ENCODE results near the gene CCDC8.
"Not testable (repeated sequence)": the region's sequence is repeated elsewhere in the genome, so short reads cannot be mapped to it uniquely, and the experiment has no call there.

The CCDC8 gene

DNA sequence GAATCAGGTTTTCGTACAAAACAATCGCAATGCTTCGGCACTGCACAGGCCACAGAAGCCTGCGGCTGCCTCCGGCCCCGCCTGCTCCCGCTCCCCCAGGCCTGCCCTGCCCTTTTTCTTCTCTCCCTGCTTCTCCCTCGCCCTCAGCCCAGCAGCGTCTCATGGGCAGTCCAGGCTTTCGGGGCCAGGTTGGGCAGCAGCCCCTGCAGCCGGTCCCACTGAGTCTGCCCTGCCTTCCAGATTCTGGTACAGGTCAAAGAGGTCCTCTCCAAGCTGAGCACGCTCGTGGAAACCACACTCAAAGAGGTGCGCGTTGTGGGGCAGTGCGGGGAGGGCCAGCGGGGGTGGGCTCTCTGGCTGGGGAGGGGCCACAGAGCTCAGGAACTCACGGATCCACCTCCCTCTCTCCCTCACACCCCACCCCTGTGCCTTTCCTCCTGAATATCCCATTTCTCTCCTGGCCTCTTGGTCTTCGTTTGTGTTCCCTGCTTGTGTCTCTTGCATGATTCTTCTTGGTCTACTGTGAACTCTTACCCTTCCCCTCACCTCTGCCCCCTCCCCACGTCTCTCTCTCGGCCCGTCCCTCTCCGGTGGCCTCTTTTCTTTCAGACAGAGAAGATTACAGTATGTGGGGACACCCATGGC is 30.1 kb downstream of the CCDC8 start:
- DNase-seq (ENCODE audit: low read depth) = no peak

GRCh38 chr19:46381756-46382345 is 31.5 kb downstream of the CCDC8 start:
- no peak for DNase-seq (ENCODE audit: low read depth)

DNA sequence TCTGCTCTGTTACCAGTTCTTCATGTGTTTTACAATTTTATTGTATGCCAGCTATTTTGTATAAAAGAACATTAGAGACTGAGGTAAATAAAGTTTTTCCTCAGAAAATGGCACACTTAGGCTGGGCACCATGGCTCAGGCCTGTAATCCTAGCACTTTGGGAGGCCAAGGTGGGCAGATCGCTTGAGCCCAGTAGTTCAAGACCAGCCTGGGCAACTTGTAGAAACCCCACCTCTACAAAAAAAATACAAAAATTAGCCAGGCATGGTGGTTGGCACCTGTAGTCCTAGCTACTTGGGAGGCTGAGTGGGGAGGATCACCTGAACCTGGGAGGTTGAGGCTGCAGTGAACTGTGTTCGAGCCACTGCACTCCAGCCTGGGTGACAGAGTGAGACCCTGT is 32.0 kb downstream of the CCDC8 start:
- no peak for DNase-seq (ENCODE audit: low read depth)

GRCh38 chr19:46380690-46381089 is 32.7 kb downstream of the CCDC8 start:
- no peak for DNase-seq (ENCODE audit: low read depth)

GRCh38 chr19:46378268-46378667 is 35.1 kb downstream of the CCDC8 start:
- no peak for DNase-seq (ENCODE audit: low read depth)

DNA sequence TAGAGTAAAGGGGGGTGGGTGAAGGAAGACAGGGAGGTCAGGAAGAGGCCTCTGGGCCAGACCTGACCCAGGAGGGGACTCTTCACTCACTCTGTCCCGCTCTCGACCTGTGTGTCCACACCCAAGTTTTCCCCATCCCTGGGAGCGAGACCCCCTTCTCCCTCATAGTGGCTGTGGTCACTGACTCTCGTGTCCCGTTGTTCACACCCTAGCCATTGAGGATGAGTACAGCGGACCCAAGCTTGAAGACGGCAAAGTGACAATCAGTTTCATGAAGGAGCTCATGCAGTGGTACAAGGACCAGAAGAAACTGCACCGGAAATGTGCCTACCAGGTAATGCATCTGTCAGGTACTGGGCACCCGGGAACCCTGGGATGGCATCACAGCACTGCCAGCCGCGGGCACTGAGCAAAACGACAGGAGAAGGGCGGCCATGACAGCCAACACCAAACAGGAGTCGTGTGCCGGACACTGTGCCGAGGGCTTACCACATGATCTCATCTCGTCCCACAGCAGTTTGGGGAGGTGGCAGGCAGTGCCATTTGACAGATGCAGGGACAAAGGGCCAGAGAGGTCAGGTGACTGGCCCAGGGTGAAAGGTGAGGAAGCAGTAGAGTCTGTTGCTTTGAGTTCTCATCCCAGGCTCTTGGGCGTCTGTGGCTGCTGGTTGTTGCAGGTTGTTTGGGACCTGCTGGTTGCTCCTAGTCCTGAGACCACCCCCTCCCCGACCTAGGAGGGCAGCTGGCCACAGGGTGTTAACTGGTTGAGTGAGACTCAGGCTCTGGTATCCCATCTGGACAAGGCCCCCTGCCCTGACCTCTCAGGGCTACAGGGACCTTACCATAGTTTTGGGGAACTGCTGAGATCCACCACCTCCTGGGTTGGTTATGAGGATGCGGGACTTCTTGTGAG is 36.9 kb downstream of the CCDC8 start:
- no peak for DNase-seq (ENCODE audit: low read depth)

DNA sequence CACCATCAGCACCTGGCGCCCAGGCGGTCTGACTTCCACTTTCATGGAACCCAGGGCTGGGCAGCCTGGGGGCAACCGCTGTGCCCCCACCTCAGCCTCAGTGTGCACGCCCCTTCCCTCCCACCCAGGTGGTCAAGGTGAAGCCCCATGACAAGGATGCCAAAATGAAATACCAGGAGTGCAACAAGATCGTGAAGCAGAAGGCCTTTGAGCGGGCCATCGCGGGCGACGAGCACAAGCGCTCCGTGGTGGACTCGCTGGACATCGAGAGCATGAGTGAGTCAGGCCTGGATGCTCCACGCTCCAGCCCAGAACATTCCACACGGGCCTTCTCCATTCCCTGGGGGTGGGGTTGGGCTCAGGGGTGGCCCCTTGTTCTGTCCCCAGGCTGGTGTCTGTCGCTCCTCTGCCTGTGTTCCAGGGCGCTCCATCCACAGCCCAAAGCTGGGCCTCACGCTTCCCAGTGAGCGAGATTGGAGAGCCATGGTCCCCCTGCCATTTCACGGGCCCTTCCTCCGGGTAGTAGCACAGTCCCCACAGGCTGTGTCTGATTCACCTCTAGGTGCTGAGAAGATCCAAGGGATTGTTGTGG is 37.8 kb downstream of the CCDC8 start:
- not testable (repeated sequence) for DNase-seq (ENCODE audit: low read depth)

GRCh38 chr19:46374536-46375475 is 38.6 kb downstream of the CCDC8 start:
- no peak for DNase-seq (ENCODE audit: low read depth)

DNA sequence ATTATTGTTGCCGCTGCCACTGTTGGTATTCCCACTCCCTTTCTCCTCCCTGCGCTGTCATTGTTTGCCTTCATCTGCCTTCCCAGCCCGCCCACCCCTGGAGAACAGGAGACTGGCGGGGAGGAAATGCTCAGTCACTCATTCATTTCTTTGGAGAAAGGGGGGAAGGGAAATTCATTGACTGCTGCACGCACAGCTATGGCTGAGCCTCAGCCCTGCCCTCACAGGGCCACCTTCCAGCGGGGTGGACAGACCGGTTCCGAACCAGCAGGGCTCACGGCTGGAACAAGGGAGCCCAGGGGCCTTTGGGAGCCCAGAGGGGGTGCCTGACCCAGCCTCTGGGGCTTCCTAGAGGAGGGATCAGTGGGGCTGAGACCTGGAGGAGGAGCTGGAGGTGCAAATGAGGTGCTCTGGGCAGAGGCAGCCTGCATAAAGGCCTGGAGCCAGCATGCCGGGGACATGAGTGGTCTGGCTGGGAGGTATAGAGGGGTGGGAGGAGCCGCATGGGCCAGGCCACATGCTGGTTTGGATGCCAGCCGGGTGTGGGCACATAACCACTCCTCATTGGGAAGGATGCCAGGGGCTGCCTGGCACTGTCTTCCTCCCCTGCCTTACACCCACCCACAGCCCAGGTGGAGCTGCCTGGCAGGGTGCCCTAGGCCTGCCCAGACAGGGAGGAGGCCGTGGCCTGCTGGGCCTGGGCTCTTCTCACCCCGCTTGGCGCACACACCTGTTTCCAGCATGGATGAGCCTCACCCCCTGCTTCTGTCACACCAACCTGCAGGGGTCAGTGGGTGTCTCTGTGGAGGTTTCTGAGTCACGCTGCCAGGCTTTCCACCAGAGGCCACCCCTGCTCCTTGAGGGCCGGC is 39.6 kb downstream of the CCDC8 start:
- no peak for DNase-seq (ENCODE audit: low read depth)

DNA sequence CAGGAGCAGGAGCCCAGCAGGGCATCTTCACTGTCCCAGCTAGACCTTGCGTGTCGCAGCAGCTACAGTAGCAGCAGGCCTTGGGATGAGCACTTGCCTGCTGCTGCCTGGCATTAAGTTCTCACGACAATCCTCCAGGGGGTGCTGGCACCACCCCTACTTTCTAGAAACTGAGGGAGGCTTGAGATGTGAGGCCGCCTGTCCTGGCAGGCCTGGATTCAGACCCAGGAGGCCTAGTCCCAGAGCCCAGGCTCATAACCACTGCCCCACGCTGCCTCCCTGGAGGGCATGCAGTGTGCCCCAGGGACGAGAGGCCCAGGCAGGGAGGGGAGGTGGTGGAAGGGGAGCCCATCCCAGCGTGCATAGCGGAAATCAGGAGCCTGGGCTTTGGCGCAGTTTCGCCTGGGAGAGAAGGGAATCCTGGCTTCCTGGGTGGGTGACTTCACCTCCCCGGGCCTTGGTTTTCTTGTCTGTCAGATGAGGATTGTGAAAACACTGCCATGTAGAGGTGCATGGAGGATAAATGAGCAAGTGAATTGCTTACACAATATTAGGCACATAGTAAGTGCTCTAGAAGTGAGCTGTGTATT is 40.4 kb downstream of the CCDC8 start:
- no peak for DNase-seq (ENCODE audit: low read depth)

GRCh38 chr19:46371371-46371901 is 41.9 kb downstream of the CCDC8 start:
- no peak for DNase-seq (ENCODE audit: low read depth)

GRCh38 chr19:46369817-46370216 is 43.5 kb downstream of the CCDC8 start:
- no peak for DNase-seq (ENCODE audit: low read depth)

GRCh38 chr19:46368116-46368515 is 45.2 kb downstream of the CCDC8 start:
- no peak for DNase-seq (ENCODE audit: low read depth)

DNA sequence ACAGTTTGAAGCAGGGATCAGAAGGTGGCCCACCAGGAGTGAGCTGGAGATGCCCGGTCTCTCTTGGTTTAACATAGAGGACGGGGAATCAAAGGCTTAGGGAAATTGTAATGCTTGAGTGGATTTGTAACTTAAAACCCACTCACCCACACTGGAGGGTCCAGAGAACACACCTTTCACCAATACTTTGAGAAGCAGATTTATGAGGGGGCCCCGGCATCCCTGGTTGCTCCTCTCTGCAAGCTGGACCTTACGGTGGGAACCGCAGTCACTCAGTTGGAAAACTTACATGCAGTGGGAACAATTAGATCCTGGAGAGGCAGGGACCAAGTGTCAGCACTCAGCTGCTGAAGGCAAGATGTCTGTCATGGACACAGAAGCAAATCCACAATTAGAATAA is 45.9 kb downstream of the CCDC8 start:
- no peak for DNase-seq (ENCODE audit: low read depth)

DNA sequence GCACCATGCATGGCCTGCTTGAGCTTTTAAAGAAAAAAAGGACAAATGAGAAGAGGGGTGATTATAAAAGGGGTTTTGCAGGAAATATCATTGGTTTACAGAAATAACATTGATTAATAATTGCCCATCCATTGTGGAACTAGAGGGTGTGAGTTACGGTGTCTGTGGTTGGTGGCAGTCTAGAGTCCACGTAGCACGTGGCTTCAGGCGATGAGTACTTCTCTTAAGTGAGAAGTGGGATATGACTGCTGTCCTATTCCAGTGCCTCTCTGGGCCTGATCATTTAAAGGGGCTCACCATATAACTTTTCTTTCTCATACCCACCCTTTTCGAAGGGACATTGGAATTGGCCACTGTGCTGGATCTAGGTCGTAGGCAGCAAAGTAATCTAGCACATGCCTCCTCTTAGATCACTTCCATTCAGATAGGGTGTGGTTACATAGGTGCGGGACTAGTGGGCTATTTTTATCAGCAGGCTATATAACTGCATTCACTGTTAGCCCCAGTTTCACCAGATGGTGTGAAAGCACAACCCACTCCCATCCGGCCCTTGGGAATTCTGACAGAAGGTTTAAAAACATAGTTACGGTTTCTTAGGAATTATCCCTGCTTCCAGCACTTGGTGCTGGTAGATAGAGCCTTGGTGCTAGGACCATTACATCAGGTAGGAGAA is 46.6 kb downstream of the CCDC8 start:
- no peak for DNase-seq (ENCODE audit: low read depth)

DNA sequence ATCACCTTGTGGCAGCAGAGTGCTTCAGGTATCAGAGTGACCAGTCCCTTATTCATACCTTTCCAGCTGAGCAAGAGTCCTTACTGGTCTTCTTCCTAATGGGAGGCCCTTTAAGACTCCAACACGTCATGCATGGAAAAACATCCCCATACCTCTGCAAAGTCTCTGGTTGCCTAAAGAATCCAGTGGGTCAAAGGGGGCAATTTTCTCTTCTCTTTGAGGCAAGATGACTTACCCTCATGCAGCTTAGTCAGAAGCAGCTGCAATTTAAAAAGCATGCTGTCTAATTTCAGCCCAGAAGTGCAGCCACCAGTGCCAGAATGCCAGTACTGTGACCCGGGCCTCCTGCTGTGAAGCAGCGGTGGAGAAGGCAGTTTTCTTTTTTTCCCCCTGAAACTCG is 47.8 kb downstream of the CCDC8 start:
- DNase-seq (ENCODE audit: low read depth) = no peak

GRCh38 chr19:46364359-46364758 is 49.0 kb downstream of the CCDC8 start:
- no peak for DNase-seq (ENCODE audit: low read depth)

GRCh38 chr19:46361915-46362314 is 51.4 kb downstream of the CCDC8 start:
- DNase-seq (ENCODE audit: low read depth) = no peak
